SU-DHL-6 (cell line): ENCODE results near the gene COPS9.

Experiments used
- H2AFZ ChIP-seq: fragments of 200-600 bp; sonication (generic); 2 replicates; pipeline ENCODE4 v1.6.1; 2014; ENCODE audit warnings: low read depth, mild to moderate bottlenecking, moderate library complexity, mixed read lengths, antibody characterized with exemption, low read length; ENCODE audit not compliant: severe bottlenecking
- H3F3A ChIP-seq: fragments of 200-600 bp; shearing (Covaris generic); 2 replicates; pipeline ENCODE4 v1.6.0; 2016; ENCODE audit warnings: antibody characterized with exemption, mild to moderate bottlenecking; ENCODE audit not compliant: insufficient read depth
- H3K27ac ChIP-seq: fragments of 200-600 bp; sonication (generic); 2 replicates; pipeline ENCODE4 v1.5.1; 2016; ENCODE audit warnings: low read depth, mild to moderate bottlenecking, low read length, moderate library complexity, mixed read lengths
- H3K27me3 ChIP-seq: fragments of 200-600 bp; sonication (generic), shearing (Covaris generic); 2 replicates; pipeline ENCODE4 v1.6.0; 2014; ENCODE audit warnings: mild to moderate bottlenecking, low read length
- H3K36me3 ChIP-seq: fragments of 200-600 bp; sonication (generic); 2 replicates; pipeline ENCODE4 v1.6.1; 2014; ENCODE audit warnings: mild to moderate bottlenecking, low read length, mixed read lengths
- H3K4me2 ChIP-seq: fragments of 300-600, 200-600 bp; shearing (Covaris generic), sonication (generic); 2 replicates; pipeline ENCODE4 v1.6.0; 2014; ENCODE audit warnings: low read length, low read depth, mild to moderate bottlenecking; ENCODE audit not compliant: poor library complexity, severe bottlenecking
- H3K4me3 ChIP-seq: fragments of 200-600 bp; sonication (generic); 2 replicates; pipeline ENCODE4 v1.5.1; 2014; ENCODE audit warnings: antibody characterized with exemption, low read length, mild to moderate bottlenecking, mixed read lengths; ENCODE audit not compliant: insufficient read depth, poor library complexity, severe bottlenecking
- H3K79me2 ChIP-seq: fragments of 200-600 bp; sonication (generic); 2 replicates; pipeline ENCODE4 v1.6.1; 2014; ENCODE audit warnings: mild to moderate bottlenecking, low read length, moderate library complexity; ENCODE audit not compliant: insufficient read depth
- H3K9ac ChIP-seq: fragments of 200-600 bp; sonication (generic); 2 replicates; pipeline ENCODE4 v1.7.0; 2014; ENCODE audit warnings: mild to moderate bottlenecking, low read length
- H3K9me2 ChIP-seq: fragments of 200-600 bp; sonication (generic); replicated peaks from 2 replicates; pipeline ENCODE4 v1.6.1; 2014; ENCODE audit warnings: low read length; ENCODE audit not compliant: insufficient read depth
- H3K9me3 ChIP-seq: fragments of 200-600 bp; sonication (generic); 2 replicates; pipeline ENCODE4 v1.6.1; 2014; ENCODE audit warnings: low read length, mixed read lengths; ENCODE audit not compliant: insufficient read depth
- H4K20me1 ChIP-seq: fragments of 200-600 bp; sonication (generic); 2 replicates; pipeline ENCODE4 v1.6.1; 2014; ENCODE audit warnings: low read depth, mild to moderate bottlenecking, antibody characterized with exemption, low read length, moderate library complexity, mixed read lengths
- CTCF ChIP-seq: fragments of 200-600 bp; sonication (generic); IDR thresholded peaks from one replicate; pipeline ENCODE4 v1.5.1; 2017; ENCODE audit warnings: antibody characterized with exemption, mild to moderate bottlenecking, low read length, moderate library complexity; ENCODE audit not compliant: insufficient read depth, poor library complexity, severe bottlenecking
- EZH2phosphoT487 ChIP-seq: fragments of 200-600 bp; sonication (generic), shearing (Covaris generic); conservative IDR thresholded peaks from 2 replicates; pipeline ENCODE4 v1.6.1; 2018; ENCODE audit warnings: mild to moderate bottlenecking, antibody characterized with exemption, low read length, moderate library complexity, mixed read lengths

The COPS9 gene

GRCh38 chr2:240159251-240159839 is 23.2 kb upstream of the COPS9 start:
- no peaks in the 10 kb centered on the region for H3K36me3 ChIP-seq
- H3K9ac ChIP-seq = no peak overlapping the region
- no peaks in the 10 kb centered on the region for H3K79me2 ChIP-seq
- TF ChIP-seq CTCF (no peak), EZH2phosphoT487 (no peak)
- no peaks in the 10 kb centered on the region for H3F3A ChIP-seq
- no peak overlapping the region for H3K4me3 ChIP-seq
- no peaks in the 10 kb centered on the region for H4K20me1 ChIP-seq
- H3K4me2 ChIP-seq = no peak overlapping the region
- no peak overlapping the region for H2AFZ ChIP-seq
- H3K9me3 ChIP-seq = no peaks in the 10 kb centered on the region
- no peaks in the 10 kb centered on the region for H3K27me3 ChIP-seq
- H3K9me2 ChIP-seq = no peaks in the 10 kb centered on the region
- H3K27ac ChIP-seq = no peak overlapping the region

- no peaks in the 10 kb centered on the region for H3K36me3 ChIP-seq
- no peak overlapping the region for H3K4me3 ChIP-seq
- no peaks in the 10 kb centered on the region for H3K9me2 ChIP-seq
- H3K27me3 ChIP-seq = no peaks in the 10 kb centered on the region
- H2AFZ ChIP-seq = no peak overlapping the region
- H3K4me2 ChIP-seq = no peak overlapping the region
- H3F3A ChIP-seq = no peaks in the 10 kb centered on the region
- no peaks in the 10 kb centered on the region for H3K9me3 ChIP-seq
- H3K9ac ChIP-seq = no peak overlapping the region
- TF ChIP-seq CTCF (no peak), EZH2phosphoT487 (no peak)
- no peaks in the 10 kb centered on the region for H4K20me1 ChIP-seq
- H3K27ac ChIP-seq = no peak overlapping the region
- no peaks in the 10 kb centered on the region for H3K79me2 ChIP-seq
Measured at GRCh38 chr2:240157147-240157470, 21.0 kb upstream of the COPS9 start.

- H3K27ac ChIP-seq = no peak overlapping the region
- H3K9me2 ChIP-seq = no peaks in the 10 kb centered on the region
- no peaks in the 10 kb centered on the region for H3K36me3 ChIP-seq
- H2AFZ ChIP-seq = no peak overlapping the region
- no peaks in the 10 kb centered on the region for H3K27me3 ChIP-seq
- no peak overlapping the region for H3K4me2 ChIP-seq
- TF ChIP-seq EZH2phosphoT487 (no peak), CTCF (no peak)
- no peak overlapping the region for H3K9ac ChIP-seq
- H3F3A ChIP-seq = no peaks in the 10 kb centered on the region
- no peaks in the 10 kb centered on the region for H4K20me1 ChIP-seq
- H3K79me2 ChIP-seq = no peaks in the 10 kb centered on the region
- no peak overlapping the region for H3K4me3 ChIP-seq
- H3K9me3 ChIP-seq = no peaks in the 10 kb centered on the region
Measured at GRCh38 chr2:240156435-240157146, 20.5 kb upstream of the COPS9 start.
